ENCODE data around the gene CNTLN.
"Not testable (repeated sequence)": the region's sequence is repeated elsewhere in the genome, so short reads cannot be mapped to it uniquely, and the experiment has no call there.

CNTLN gene

DNA sequence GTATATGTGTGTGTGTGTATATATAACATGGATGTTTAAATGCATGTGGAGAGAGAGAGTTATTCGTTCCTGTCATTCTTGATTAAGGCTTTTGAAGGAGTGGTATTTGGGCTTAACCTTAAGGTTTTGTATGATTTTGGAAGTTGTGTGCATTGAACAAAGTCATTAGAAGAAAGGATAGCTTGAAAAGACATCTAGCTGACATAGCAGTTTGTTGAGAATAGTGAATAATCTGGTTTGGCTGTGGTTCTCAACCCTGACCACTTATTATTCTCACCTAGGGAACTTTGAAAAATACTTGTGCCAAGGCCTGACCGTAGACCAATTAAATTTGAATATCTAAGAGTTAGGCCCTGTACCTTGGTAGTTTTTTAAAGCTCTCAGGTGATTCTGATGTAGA is 303.0 kb downstream of the CNTLN start:
- H3K4me1 Mint-ChIP-seq = no peaks in the 10 kb centered on the region

DNA sequence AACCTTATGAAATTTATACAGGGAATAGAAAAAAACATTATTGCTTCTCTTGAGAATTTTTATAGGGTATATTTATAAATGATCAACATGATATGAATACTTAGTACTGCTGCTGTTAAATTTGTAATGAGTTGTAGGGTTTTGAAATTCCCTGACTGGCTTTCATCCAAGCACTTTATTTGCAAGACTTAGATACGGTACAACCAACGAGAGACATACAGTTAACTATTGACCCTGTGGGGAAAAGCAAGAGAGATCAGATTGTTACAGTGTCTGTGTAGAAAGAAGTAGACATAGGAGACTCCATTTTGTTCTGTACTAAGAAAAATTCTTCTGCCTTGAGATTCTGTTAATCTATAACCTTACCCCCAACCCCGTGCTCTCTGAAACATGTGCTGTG is 310.3 kb downstream of the CNTLN start:
- H3K4me3 Mint-ChIP-seq, CTCF ChIA-PET, H3K4me1 Mint-ChIP-seq, H3K27ac Mint-ChIP-seq, H3K36me3 Mint-ChIP-seq, H3K27me3 Mint-ChIP-seq, H3K9me3 Mint-ChIP-seq, DNase-seq: not testable (repeated sequence)

More for the DNA sequence above, 303.0 kb downstream of the CNTLN start:
- no peak overlapping the region for H3K4me3 Mint-ChIP-seq
- H3K9me3 Mint-ChIP-seq = peaks cover 9% of the 10 kb centered on the region
- H3K27me3 Mint-ChIP-seq = no peaks in the 10 kb centered on the region
- H3K36me3 Mint-ChIP-seq = no peaks in the 10 kb centered on the region
- CTCF ChIA-PET = no interaction called here
- no peak overlapping the region for H3K27ac Mint-ChIP-seq
- DNase-seq = no peak

DNA sequence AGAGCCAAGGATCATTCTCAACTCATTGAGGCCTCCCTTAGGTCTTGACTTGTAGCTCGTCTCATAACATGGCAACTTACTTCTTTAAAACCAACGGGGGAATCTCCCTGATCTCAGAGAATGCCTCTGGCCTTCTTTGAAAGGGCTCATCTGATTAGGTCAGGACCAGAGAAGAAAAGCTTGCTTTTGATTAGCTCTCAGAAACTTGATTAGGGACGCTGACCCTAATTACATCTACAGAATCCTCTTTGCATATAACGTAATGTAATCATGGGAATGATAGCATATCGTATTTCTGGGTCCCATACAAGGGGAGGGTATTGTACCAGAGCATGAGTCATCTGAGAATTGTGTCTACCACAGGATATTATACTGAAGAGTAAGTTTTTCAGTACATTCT is 318.9 kb downstream of the CNTLN start:
- CTCF ChIA-PET = interaction anchor here (1.2 kb wide), 1 partner anchor 9 kb away, joined by 3 read pairs; no protein-coding TSS in a partner anchor
- Mint-ChIP-seq H3K4me1 (no peaks in the 10 kb centered on the region), H3K27me3 (no peaks in the 10 kb centered on the region), H3K4me3 (no peak overlapping the region), H3K9me3 (no peaks in the 10 kb centered on the region), H3K36me3 (no peaks in the 10 kb centered on the region), H3K27ac (no peak overlapping the region)
- DNase-seq = no peak

DNA sequence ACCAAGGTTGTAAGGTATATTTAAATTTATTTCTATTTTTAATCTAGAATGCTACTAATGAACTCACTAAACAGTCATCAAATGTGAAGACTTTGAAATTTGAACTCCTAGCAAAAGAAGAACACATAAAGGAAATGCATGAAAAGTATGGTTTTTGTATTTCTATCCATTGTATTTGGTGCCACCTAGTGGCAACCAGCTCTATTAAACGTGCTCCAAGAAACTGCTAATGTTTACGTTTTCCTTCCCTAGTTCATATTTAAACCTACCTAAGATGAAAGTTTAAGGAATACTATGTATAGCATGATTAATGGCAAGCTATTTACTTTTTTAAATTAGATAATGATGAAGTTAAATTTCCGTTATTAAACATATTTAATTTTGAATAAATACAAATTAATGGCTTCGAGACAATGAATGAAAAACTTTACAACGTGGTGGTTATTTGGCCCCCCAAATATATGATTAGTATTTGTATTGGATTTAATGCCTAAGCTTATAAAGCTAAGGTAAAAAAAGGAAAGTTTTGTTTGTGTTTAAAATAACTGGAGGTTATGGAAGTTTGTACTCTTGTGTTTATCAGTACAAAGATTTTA is 328.1 kb downstream of the CNTLN start:
- Mint-ChIP-seq H3K27me3 (no peaks in the 10 kb centered on the region), H3K36me3 (no peaks in the 10 kb centered on the region), H3K4me1 (no peaks in the 10 kb centered on the region), H3K9me3 (no peaks in the 10 kb centered on the region), H3K4me3 (no peak overlapping the region), H3K27ac (no peak overlapping the region)
- DNase-seq = peak; percentile 20
- CTCF ChIA-PET = interaction anchor here (1.1 to 5.0 kb wide), 4 partner anchors 9 to 1309 kb away, joined by 3 to 27 read pairs (median 4); no protein-coding TSS in a partner anchor

DNA sequence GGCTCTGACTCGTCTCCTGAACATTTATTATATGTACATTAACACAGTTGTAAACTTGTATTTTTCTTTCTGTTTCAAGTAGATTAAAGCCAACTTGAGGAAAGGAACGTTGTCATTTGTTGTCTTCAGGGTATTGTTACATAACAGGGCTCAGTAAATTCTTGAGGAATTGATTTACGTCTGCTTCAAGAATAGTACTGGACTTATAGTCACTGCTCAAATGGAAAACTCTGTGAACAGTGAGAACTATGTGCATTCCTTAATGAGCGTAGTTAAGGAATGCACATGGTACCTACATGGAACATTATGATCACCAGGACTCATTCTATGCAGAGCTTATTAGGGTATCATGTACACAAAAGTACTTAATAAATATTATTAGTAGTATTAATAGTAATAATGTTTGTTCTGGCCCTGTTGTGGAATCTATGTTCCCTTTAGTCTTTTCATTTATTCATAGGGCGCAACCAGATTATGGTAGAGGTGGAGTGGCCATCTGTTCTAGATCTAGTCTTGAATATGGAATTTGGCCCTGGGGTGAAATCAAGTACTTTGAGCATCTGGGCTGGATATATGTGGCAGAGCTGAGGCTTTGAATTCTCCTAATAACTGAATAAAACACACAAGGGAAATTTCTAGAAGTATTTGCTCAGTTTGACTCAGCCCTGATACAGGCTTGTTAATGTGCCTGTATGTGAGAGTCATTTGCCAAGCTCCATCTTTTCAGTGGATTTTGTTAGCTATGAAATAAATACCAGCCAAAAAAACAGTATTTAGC is 335.4 kb downstream of the CNTLN start:
- no peak overlapping the region for H3K27ac Mint-ChIP-seq
- CTCF ChIA-PET = interaction anchor here (1.0 kb wide), 1 partner anchor 353 kb away, joined by 3 read pairs; no protein-coding TSS in a partner anchor
- H3K4me3 Mint-ChIP-seq = no peak overlapping the region
- H3K36me3 Mint-ChIP-seq = no peaks in the 10 kb centered on the region
- no peaks in the 10 kb centered on the region for H3K9me3 Mint-ChIP-seq
- no peaks in the 10 kb centered on the region for H3K4me1 Mint-ChIP-seq
- DNase-seq = no peak
- no peaks in the 10 kb centered on the region for H3K27me3 Mint-ChIP-seq

DNA sequence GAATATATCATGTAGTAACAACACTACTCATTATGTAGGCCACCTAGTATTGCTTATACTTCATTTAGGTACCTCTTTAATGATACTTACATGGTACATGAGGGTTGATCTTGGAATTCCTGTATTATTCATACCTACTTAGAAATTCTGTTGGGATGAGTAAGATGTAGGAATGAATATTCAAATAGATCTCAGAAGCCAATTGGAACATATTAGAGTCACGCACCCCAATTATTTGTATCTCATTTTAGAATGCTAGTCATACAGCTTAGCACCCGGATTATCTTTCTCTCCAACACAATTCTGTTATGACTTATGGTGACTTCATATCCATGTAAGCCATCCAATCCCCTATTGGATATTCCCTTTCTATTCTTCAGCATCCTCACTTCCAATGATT is 337.3 kb downstream of the CNTLN start:
- DNase-seq = no peak
- Mint-ChIP-seq H3K27me3 (no peaks in the 10 kb centered on the region), H3K4me3 (no peak overlapping the region), H3K9me3 (no peaks in the 10 kb centered on the region), H3K4me1 (no peaks in the 10 kb centered on the region), H3K27ac (no peak overlapping the region), H3K36me3 (no peaks in the 10 kb centered on the region)
- CTCF ChIA-PET = no interaction called here

DNA sequence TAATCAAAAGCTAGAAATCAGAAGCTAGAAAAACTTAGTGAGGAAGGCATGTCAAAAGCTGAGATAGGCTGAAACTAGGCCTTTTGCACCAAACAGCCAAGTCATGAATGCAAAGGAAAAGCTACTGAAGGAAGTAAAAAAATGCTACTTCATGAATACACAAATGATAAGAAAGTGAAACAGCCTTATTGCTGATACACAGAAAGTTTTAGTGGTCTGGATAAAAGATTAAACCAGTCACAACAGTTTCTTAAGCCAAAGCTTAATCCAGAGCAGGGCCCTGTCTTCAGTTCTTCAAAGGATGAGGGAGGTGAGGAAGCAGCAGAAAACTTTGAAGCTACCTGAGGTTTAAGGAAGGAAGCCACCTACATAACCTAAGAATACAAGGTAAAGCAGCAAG is 341.6 kb downstream of the CNTLN start:
- H3K9me3 Mint-ChIP-seq = no peaks in the 10 kb centered on the region
- H3K27ac Mint-ChIP-seq = no peak overlapping the region
- CTCF ChIA-PET = no interaction called here
- H3K4me1 Mint-ChIP-seq = no peaks in the 10 kb centered on the region
- no peak for DNase-seq
- H3K36me3 Mint-ChIP-seq = no peaks in the 10 kb centered on the region
- H3K27me3 Mint-ChIP-seq = no peaks in the 10 kb centered on the region
- no peak overlapping the region for H3K4me3 Mint-ChIP-seq

DNA sequence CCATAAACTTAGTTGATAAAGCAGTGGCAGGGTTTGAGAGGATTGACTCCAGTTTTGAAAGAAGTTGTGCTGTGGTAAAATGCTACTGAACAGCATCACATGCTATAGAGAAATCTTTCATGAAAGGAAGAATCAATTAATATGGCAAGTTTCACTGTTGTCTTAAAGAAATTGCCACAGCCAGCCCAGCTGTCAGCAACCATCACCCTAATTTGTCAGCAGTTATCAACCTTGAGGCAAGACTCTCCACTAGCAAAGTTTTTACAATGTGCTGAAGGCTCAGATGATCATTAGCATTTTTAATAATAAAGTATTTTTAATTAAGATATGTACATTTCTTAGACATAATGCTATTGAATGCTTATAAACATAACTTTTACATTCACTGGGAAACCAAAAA is 343.0 kb downstream of the CNTLN start:
- H3K4me1 Mint-ChIP-seq = no peaks in the 10 kb centered on the region
- H3K36me3 Mint-ChIP-seq = no peaks in the 10 kb centered on the region
- H3K9me3 Mint-ChIP-seq = no peaks in the 10 kb centered on the region
- H3K27ac Mint-ChIP-seq = no peak overlapping the region
- no peak for DNase-seq
- no peaks in the 10 kb centered on the region for H3K27me3 Mint-ChIP-seq
- CTCF ChIA-PET = no interaction called here
- H3K4me3 Mint-ChIP-seq = no peak overlapping the region

DNA sequence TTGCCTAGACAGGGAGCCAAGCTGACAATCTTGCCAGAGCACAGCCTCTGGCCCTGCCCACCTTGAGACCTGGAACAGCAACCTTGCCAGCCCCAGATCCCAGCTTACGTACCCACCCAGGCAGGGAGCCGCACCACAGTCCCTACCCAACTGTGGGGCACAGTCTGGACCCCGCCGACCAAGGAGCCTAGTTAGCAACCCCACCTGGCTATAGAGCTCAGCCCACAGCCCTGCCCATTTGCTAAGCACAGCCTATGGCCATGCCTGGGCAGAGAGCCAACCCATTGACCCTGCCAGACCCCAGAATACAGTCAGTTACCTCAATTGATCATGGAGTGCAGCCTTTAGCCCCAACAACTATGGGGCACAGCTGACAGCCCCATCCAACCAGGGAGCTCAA is 346.1 kb downstream of the CNTLN start:
- no peaks in the 10 kb centered on the region for H3K36me3 Mint-ChIP-seq
- H3K27ac Mint-ChIP-seq = no peak overlapping the region
- H3K27me3 Mint-ChIP-seq = no peaks in the 10 kb centered on the region
- H3K4me3 Mint-ChIP-seq = no peak overlapping the region
- no peak for DNase-seq
- H3K4me1 Mint-ChIP-seq = no peaks in the 10 kb centered on the region
- H3K9me3 Mint-ChIP-seq = no peaks in the 10 kb centered on the region
- CTCF ChIA-PET = no interaction called here

DNA sequence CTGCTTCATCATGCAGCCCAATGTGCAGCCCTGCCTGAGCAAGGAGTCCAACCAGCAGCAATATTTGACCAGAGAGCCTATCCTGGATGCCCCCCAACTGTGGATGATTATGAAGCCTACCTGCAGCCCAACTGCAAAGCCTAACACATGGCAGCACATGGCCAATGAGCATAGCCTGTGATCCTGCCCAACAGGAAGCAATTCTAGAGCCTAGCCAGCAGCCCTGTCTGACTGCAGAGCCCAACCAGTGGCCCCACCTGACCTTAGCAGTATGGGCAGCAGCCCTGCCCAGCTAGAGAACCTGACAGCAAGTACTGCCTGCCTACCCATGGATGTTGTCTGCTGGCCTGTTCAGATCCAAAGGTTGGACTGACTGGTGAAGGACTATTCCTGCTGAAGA is 346.7 kb downstream of the CNTLN start:
- Mint-ChIP-seq H3K36me3 (no peaks in the 10 kb centered on the region), H3K27me3 (no peaks in the 10 kb centered on the region), H3K4me1 (no peaks in the 10 kb centered on the region), H3K4me3 (no peak overlapping the region), H3K27ac (no peak overlapping the region), H3K9me3 (no peaks in the 10 kb centered on the region)
- CTCF ChIA-PET = no interaction called here
- DNase-seq = no peak

DNA sequence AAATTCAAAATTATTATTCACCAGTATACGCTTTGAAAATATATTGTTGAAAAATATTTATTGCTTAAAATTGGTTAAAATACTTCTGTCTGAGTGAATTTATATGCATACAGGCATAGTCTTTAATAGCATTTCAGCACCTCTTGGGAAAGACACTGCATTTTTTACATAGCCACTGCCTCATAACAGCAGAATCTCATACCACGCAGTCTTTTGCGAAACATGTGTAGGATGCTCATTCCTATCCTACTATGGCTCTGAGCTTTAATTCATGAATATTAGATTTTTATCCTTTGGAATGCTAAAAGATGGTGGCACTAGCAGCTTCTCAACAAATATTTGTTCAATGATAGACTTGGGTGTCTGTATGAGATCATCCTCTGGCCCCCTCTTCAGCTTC is 350.1 kb downstream of the CNTLN start:
- CTCF ChIA-PET = no interaction called here
- H3K9me3 Mint-ChIP-seq = no peaks in the 10 kb centered on the region
- DNase-seq = no peak
- no peaks in the 10 kb centered on the region for H3K27me3 Mint-ChIP-seq
- H3K27ac Mint-ChIP-seq = no peak overlapping the region
- H3K4me1 Mint-ChIP-seq = no peaks in the 10 kb centered on the region
- no peaks in the 10 kb centered on the region for H3K36me3 Mint-ChIP-seq
- H3K4me3 Mint-ChIP-seq = no peak overlapping the region

DNA sequence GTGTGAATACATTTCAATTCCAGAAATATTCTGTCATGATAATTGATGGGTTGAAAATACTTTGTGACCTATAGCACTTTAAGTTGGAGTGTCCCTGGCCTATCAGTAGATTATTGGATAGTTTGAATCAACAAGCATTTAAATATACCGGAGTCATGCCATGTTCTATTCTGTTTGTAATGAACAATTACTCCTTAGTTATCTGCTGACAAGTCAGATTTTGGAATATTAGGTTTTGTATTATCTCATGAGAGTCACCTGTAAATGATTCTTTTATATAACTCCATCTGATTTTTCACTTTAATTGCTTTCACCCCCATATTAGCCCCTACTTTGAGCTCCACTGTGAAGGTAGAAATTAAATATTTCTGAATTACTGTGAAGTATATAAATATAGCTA is 351.6 kb downstream of the CNTLN start:
- H3K36me3 Mint-ChIP-seq = no peaks in the 10 kb centered on the region

DNA sequence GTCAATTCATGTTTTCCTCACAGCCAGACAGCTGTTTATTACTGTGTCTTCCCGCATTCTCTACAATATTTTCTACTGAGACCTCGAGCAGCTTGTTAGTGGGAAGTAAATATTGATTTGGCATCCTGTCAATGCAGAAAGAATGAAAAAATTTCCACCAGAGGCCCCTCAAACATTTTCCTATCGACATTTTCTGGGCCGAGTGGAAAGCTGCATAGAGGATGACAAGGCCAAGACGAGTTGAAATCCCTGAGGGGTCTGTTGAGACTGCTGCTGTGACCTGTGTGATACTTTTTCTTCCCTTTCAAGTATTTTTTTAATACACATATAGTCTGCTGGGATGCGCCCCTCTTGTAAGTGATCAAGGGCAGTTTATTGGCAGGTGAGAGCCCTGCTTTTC is 352.6 kb downstream of the CNTLN start:
- Mint-ChIP-seq H3K4me1 (no peaks in the 10 kb centered on the region), H3K27ac (no peak overlapping the region), H3K4me3 (no peak overlapping the region), H3K27me3 (no peaks in the 10 kb centered on the region), H3K36me3 (no peaks in the 10 kb centered on the region), H3K9me3 (no peaks in the 10 kb centered on the region)
- CTCF ChIA-PET = no interaction called here
- DNase-seq = no peak

More for the DNA sequence above, 351.6 kb downstream of the CNTLN start:
- H3K27ac Mint-ChIP-seq = no peak overlapping the region
- no peaks in the 10 kb centered on the region for H3K4me1 Mint-ChIP-seq
- DNase-seq = no peak
- no peaks in the 10 kb centered on the region for H3K27me3 Mint-ChIP-seq
- no peaks in the 10 kb centered on the region for H3K9me3 Mint-ChIP-seq
- H3K4me3 Mint-ChIP-seq = no peak overlapping the region
- CTCF ChIA-PET = no interaction called here

DNA sequence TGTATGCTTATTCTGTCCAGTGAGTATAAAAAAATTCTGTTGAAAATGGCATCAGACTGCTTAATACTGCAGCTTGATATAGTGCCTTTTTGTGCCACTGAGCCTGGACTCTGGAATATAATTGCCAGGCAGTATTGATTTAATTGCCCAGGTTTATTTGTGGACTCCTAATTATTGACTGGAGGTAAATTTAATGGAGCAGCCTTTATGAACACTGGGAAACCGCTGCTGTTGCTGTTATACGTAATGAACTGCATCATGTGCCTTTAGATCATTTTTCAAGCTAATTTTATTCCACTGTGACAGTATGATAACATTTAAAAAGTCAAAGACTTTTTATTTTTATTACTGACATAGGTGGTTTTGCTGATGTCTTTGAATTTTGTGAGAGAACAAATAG is 353.8 kb downstream of the CNTLN start:
- Mint-ChIP-seq H3K27me3 (no peaks in the 10 kb centered on the region), H3K27ac (no peak overlapping the region), H3K36me3 (no peaks in the 10 kb centered on the region), H3K4me3 (no peak overlapping the region), H3K9me3 (no peaks in the 10 kb centered on the region), H3K4me1 (no peaks in the 10 kb centered on the region)
- DNase-seq = no peak
- CTCF ChIA-PET = no interaction called here

DNA sequence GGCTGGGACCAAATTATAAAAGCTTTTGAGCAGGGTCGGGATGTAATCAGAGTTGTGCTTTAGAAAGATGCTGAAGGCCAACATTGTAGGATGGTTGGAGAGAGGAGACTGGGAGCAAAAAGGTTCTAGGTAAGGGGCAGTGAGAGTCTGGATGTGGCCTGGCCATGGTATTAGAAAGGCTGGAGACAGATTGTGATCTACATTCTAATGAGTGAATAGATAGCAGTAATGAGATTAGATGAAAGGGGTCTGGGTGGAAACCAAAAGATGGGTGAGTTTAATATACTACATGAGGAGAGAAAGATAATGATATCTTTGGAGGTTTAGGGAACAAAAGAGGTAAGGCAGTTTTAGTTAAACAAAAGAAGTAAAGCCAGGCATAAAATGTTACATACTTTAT is 355.3 kb downstream of the CNTLN start:
- Mint-ChIP-seq H3K4me3 (no peak overlapping the region), H3K4me1 (no peaks in the 10 kb centered on the region), H3K27ac (no peak overlapping the region), H3K9me3 (no peaks in the 10 kb centered on the region), H3K27me3 (no peaks in the 10 kb centered on the region), H3K36me3 (no peaks in the 10 kb centered on the region)
- CTCF ChIA-PET = no interaction called here
- DNase-seq = no peak
